HepG2 (cell line): ENCODE measurements around the gene TBC1D20. TPM values are rescaled to one million over a fixed set of nuclear protein-coding genes. Genes with fewer than 3 reads are reported as not detected.

ENCODE experiments used
- CBX5 ChIP-seq: sonication (generic); formaldehyde crosslinking; IDR thresholded peaks from 2 replicates; pipeline ENCODE4 v1.4.0; 2020; ENCODE audit warnings: missing genetic modification reagents, borderline replicate concordance
- CC2D1A ChIP-seq: sonication (generic); formaldehyde crosslinking; IDR thresholded peaks from 2 replicates; pipeline ENCODE4 v1.8.1; 2023; ENCODE audit warnings: mild to moderate bottlenecking, missing genetic modification reagents
- ELK4 ChIP-seq: sonication (generic); formaldehyde crosslinking; IDR thresholded peaks from 2 replicates; pipeline ENCODE4 v1.9.0; 2021; ENCODE audit warnings: missing genetic modification reagents, borderline replicate concordance
- GZF1 ChIP-seq: sonication (generic); formaldehyde crosslinking; IDR thresholded peaks from 2 replicates; pipeline ENCODE4 v1.5.1; 2020; ENCODE audit warnings: mild to moderate bottlenecking, missing genetic modification reagents
- HHEX ChIP-seq: IDR thresholded peaks from 2 replicates; pipeline ENCODE4 v1.6.1; 2016; ENCODE audit warnings: control low read depth
- HMGXB3 ChIP-seq: sonication (generic); formaldehyde crosslinking; IDR thresholded peaks from 2 replicates; pipeline ENCODE4 v1.4.0; 2020; ENCODE audit warnings: missing genetic modification reagents, borderline replicate concordance
- KLF11 ChIP-seq: IDR thresholded peaks from 2 replicates; pipeline ENCODE4 v1.6.1; 2016; ENCODE audit warnings: missing compliant biosample characterization
- KLF9 ChIP-seq: IDR thresholded peaks from 2 replicates; pipeline ENCODE4 v1.6.1; 2016; ENCODE audit warnings: low read depth
- NAIF1 ChIP-seq: sonication (generic); formaldehyde crosslinking; IDR thresholded peaks from 2 replicates; pipeline ENCODE4 v1.5.0; 2020; ENCODE audit warnings: mild to moderate bottlenecking, missing genetic modification reagents, borderline replicate concordance
- NFKBIZ ChIP-seq: IDR thresholded peaks from 2 replicates; pipeline ENCODE4 v1.6.1; 2018; ENCODE audit warnings: missing genetic modification reagents, missing compliant biosample characterization
- NR2C2 ChIP-seq: sonication (generic); formaldehyde crosslinking; IDR thresholded peaks from 2 replicates; pipeline ENCODE4 v1.4.0; 2020; ENCODE audit warnings: missing genetic modification reagents, mild to moderate bottlenecking, moderate library complexity, borderline replicate concordance
- PCBP2 ChIP-seq: fragments of 200-400 bp; formaldehyde crosslinking; optimal IDR thresholded peaks from 2 replicates; pipeline ENCODE3; 2018; ENCODE audit warnings: low read length, low read depth; ENCODE audit not compliant: poor library complexity, severe bottlenecking
- PRPF4 ChIP-seq: fragments of 200-400 bp; formaldehyde crosslinking; IDR thresholded peaks from 2 replicates; pipeline ENCODE4 v1.6.1; 2016; ENCODE audit warnings: low read length, low read depth; ENCODE audit not compliant: poor library complexity, severe bottlenecking
- SALL2 ChIP-seq: sonication (generic); formaldehyde crosslinking; IDR thresholded peaks from 2 replicates; pipeline ENCODE4 v1.8.1; 2023; ENCODE audit warnings: mild to moderate bottlenecking, missing genetic modification reagents, inconsistent platforms
- XBP1 ChIP-seq: sonication (generic); formaldehyde crosslinking; IDR thresholded peaks from 2 replicates; pipeline ENCODE4 v1.5.0; 2020; ENCODE audit warnings: missing genetic modification reagents
- ZNF230 ChIP-seq: sonication (generic); formaldehyde crosslinking; IDR thresholded peaks from 2 replicates; pipeline ENCODE4 v1.4.0; 2020; ENCODE audit warnings: mild to moderate bottlenecking, missing genetic modification reagents
- ZNF326 ChIP-seq: sonication (generic); formaldehyde crosslinking; IDR thresholded peaks from 2 replicates; pipeline ENCODE4 v1.4.0; 2020; ENCODE audit warnings: missing genetic modification reagents, borderline replicate concordance
- ZNF441 ChIP-seq: sonication (generic); formaldehyde crosslinking; IDR thresholded peaks from 2 replicates; pipeline ENCODE4 v1.7.0; 2021; ENCODE audit warnings: missing genetic modification reagents, borderline replicate concordance
- ZNF547 ChIP-seq: sonication (generic); formaldehyde crosslinking; IDR thresholded peaks from 2 replicates; pipeline ENCODE4 v1.5.1; 2020; ENCODE audit warnings: mild to moderate bottlenecking, missing genetic modification reagents
- ZNF629 ChIP-seq: sonication (generic); formaldehyde crosslinking; conservative IDR thresholded peaks from 2 replicates; pipeline ENCODE4 v1.5.0; 2020; ENCODE audit warnings: missing genetic modification reagents
- ZNF652 ChIP-seq: IDR thresholded peaks from 2 replicates; pipeline ENCODE4 v1.6.1; 2016; ENCODE audit warnings: low read depth, borderline replicate concordance
- polyA plus RNA-seq, 8 experiments: library from polyadenylated mRNA; depleted of rRNA in 3 of 8; stranded (reverse) in 7 of 8; unstranded in 1 of 8; fragments of >200 nt; fragmentation: Illumina TruSeq in 4 of 8; extraction: Trizol in 4 of 8; gene quantifications; 2 replicates each; pipeline versions ENCODE4 v1.2.1 to v1.2.3, GENCODE V29; 2011 to 2016; ENCODE audit warnings: low read depth in 4 of 8, missing spikeins in 1 of 8, mixed read lengths in 1 of 8; ENCODE audit not compliant: insufficient read depth in 1 of 8
- total RNA-seq, 5 experiments: library from RNA; depleted of rRNA; stranded (reverse); fragments of >200 nt; fragmentation: Illumina TruSeq; extraction: Trizol; gene quantifications; 2 replicates each; pipeline ENCODE4 v1.2.3, GENCODE V29; 2016; ENCODE audit warnings: low read depth in 1 of 5
- TF ChIP-seq, protein P1 (sequence below): sonication (generic); formaldehyde crosslinking; IDR thresholded peaks from 2 replicates; pipeline ENCODE4 v1.4.0; 2020; ENCODE audit warnings: missing genetic modification reagents; ENCODE audit errors: not compliant biosample characterization
- TF ChIP-seq, protein P2 (sequence below): IDR thresholded peaks from 2 replicates; pipeline ENCODE4 v1.6.1; 2016; ENCODE audit warnings: missing compliant biosample characterization, missing genetic modification reagents, borderline replicate concordance

The TBC1D20 gene
- total and polyA plus RNA-seq, 2 of the 13 experiments (the other 11 are each of a cell fraction or from before 2014, with no cell fraction given), result 36.6 to 47.1 TPM

DNA sequence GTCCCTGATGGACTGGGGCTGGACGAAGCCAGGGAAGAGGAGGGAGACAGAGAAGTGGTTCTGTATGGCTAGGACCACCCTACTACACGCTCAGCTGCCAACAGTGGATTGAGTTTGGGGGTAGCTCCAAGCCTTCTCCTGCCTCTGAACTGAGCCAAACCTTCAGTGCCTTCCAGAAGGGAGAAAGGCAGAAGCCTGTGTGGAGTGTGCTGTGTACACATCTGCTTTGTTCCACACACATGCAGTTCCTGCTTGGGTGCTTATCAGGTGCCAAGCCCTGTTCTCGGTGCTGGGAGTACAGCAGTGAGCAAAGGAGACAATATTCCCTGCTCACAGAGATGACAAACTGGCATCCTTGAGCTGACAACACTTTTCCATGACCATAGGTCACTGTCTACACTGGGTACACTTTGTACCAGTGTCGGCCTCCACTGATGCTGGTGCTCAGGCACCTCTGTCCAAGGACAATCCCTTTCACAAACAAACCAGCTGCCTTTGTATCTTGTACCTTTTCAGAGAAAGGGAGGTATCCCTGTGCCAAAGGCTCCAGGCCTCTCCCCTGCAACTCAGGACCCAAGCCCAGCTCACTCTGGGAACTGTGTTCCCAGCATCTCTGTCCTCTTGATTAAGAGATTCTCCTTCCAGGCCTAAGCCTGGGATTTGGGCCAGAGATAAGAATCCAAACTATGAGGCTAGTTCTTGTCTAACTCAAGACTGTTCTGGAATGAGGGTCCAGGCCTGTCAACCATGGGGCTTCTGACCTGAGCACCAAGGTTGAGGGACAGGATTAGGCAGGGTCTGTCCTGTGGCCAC is 65.5 kb downstream of the TBC1D20 start (continued):
- TF ChIP-seq XBP1 (peak; percentile 91), ZNF629 (CRISPR knock-in tag) (peak; percentile 66; the same call in 1 of the 2 replicates), ZNF326 (CRISPR knock-in tag) (peak; percentile 17; the same call in 1 of the 2 replicates), PCBP2 (no peak), KLF9 (CRISPR knock-in tag) (peak; percentile 88), PRPF4 (no peak), SALL2 (peak; percentile 90; the same call in 1 of the 2 replicates), NFKBIZ (CRISPR knock-in tag) (peak; percentile 95), ZNF547 (CRISPR knock-in tag) (no peak; the same call in 1 of the 2 replicates), NAIF1 (peak; percentile 94), ZNF230 (CRISPR knock-in tag) (peak; percentile 78), HHEX (CRISPR knock-in tag) (peak; percentile 75; the same call in 1 of the 2 replicates), ZNF652 (CRISPR knock-in tag) (peak; percentile 62), CBX5 (CRISPR knock-in tag) (peak; percentile 95; the same call in 1 of the 2 replicates), KLF11 (CRISPR knock-in tag) (peak; percentile 92; the same call in 1 of the 2 replicates), GZF1 (CRISPR knock-in tag) (peak; percentile 34; the same call in 1 of the 2 replicates), HMGXB3 (peak; percentile 93), CC2D1A (CRISPR knock-in tag) (no peak), ELK4 (no peak), ZNF441 (peak; percentile 65), NR2C2 (CRISPR knock-in tag) (peak; percentile 75; the same call in 1 of the 2 replicates)
- TF ChIP-seq, protein P1, sequence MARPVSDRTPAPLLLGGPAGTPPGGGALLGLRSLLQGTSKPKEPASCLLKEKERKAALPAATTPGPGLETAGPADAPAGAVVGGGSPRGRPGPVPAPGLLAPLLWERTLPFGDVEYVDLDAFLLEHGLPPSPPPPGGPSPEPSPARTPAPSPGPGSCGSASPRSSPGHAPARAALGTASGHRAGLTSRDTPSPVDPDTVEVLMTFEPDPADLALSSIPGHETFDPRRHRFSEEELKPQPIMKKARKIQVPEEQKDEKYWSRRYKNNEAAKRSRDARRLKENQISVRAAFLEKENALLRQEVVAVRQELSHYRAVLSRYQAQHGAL (CRISPR knock-in tag), result peak; percentile 76
- TF ChIP-seq, protein P2, sequence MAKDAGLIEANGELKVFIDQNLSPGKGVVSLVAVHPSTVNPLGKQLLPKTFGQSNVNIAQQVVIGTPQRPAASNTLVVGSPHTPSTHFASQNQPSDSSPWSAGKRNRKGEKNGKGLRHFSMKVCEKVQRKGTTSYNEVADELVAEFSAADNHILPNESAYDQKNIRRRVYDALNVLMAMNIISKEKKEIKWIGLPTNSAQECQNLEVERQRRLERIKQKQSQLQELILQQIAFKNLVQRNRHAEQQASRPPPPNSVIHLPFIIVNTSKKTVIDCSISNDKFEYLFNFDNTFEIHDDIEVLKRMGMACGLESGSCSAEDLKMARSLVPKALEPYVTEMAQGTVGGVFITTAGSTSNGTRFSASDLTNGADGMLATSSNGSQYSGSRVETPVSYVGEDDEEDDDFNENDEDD (CRISPR knock-in tag), result peak; percentile 62
